ENCODE measurements around the gene MON1B.
A peak's percentile ranks its signal among the peaks of the same experiment; 100 is the strongest.

The MON1B gene

GRCh38 chr16:77212741-77213541 is 22.0 kb downstream of the MON1B start:
- H3K9me3 Mint-ChIP-seq, result no peaks in the 10 kb centered on the region
- peak overlapping the region; percentile 78 for H3K27ac Mint-ChIP-seq
- H3K4me3 Mint-ChIP-seq, result peak overlapping the region; percentile 78
- DNase-seq (ENCODE audit: low spot score), result peak; percentile 71
- peaks cover 10% of the 10 kb centered on the region for H3K4me1 Mint-ChIP-seq (ENCODE audit: low read depth)
- no peaks in the 10 kb centered on the region for H3K36me3 Mint-ChIP-seq (ENCODE audit: low read depth)
- no peaks in the 10 kb centered on the region for H3K27me3 Mint-ChIP-seq (ENCODE audit: low read depth)

GRCh38 chr16:77213542-77214106 is 22.6 kb downstream of the MON1B start:
- Mint-ChIP-seq H3K27me3 (ENCODE audit: low read depth) (no peaks in the 10 kb centered on the region), H3K27ac (peak overlapping the region; percentile 49), H3K36me3 (ENCODE audit: low read depth) (no peaks in the 10 kb centered on the region), H3K4me3 (peak overlapping the region; percentile 78), H3K4me1 (ENCODE audit: low read depth) (peaks cover 10% of the 10 kb centered on the region), H3K9me3 (no peaks in the 10 kb centered on the region)
- no peak for DNase-seq (ENCODE audit: low spot score)

- H3K9me3 Mint-ChIP-seq, result no peaks in the 10 kb centered on the region
- peaks cover 10% of the 10 kb centered on the region for H3K4me1 Mint-ChIP-seq (ENCODE audit: low read depth)
- no peaks in the 10 kb centered on the region for H3K27me3 Mint-ChIP-seq (ENCODE audit: low read depth)
- no peaks in the 10 kb centered on the region for H3K36me3 Mint-ChIP-seq (ENCODE audit: low read depth)
- no peak overlapping the region for H3K27ac Mint-ChIP-seq
- no peak for DNase-seq (ENCODE audit: low spot score)
- no peak overlapping the region for H3K4me3 Mint-ChIP-seq
Observed at GRCh38 chr16:77214411-77215138, 23.6 kb downstream of the MON1B start.

GRCh38 chr16:77219437-77219836 is 28.4 kb downstream of the MON1B start:
- Mint-ChIP-seq H3K27ac (no peak overlapping the region), H3K36me3 (ENCODE audit: low read depth) (no peaks in the 10 kb centered on the region), H3K4me1 (ENCODE audit: low read depth) (no peaks in the 10 kb centered on the region), H3K4me3 (no peak overlapping the region), H3K9me3 (no peaks in the 10 kb centered on the region), H3K27me3 (ENCODE audit: low read depth) (no peaks in the 10 kb centered on the region)
- DNase-seq (ENCODE audit: low spot score), result no peak

GRCh38 chr16:77220427-77220826 is 29.4 kb downstream of the MON1B start:
- Mint-ChIP-seq H3K9me3 (no peaks in the 10 kb centered on the region), H3K36me3 (ENCODE audit: low read depth) (no peaks in the 10 kb centered on the region), H3K4me1 (ENCODE audit: low read depth) (no peaks in the 10 kb centered on the region), H3K27ac (no peak overlapping the region), H3K4me3 (no peak overlapping the region), H3K27me3 (ENCODE audit: low read depth) (no peaks in the 10 kb centered on the region)
- no peak for DNase-seq (ENCODE audit: low spot score)

- H3K27ac Mint-ChIP-seq, result no peak overlapping the region
- no peaks in the 10 kb centered on the region for H3K27me3 Mint-ChIP-seq (ENCODE audit: low read depth)
- H3K36me3 Mint-ChIP-seq (ENCODE audit: low read depth), result no peaks in the 10 kb centered on the region
- H3K4me1 Mint-ChIP-seq (ENCODE audit: low read depth), result no peaks in the 10 kb centered on the region
- no peak overlapping the region for H3K4me3 Mint-ChIP-seq
- no peak for DNase-seq (ENCODE audit: low spot score)
- no peaks in the 10 kb centered on the region for H3K9me3 Mint-ChIP-seq
Observed at GRCh38 chr16:77221482-77221881, 30.5 kb downstream of the MON1B start.

- Mint-ChIP-seq H3K36me3 (ENCODE audit: low read depth) (no peaks in the 10 kb centered on the region), H3K27me3 (ENCODE audit: low read depth) (no peaks in the 10 kb centered on the region), H3K27ac (no peak overlapping the region), H3K9me3 (no peaks in the 10 kb centered on the region), H3K4me1 (ENCODE audit: low read depth) (no peaks in the 10 kb centered on the region), H3K4me3 (no peak overlapping the region)
- DNase-seq (ENCODE audit: low spot score), result peak; percentile 12
Observed at GRCh38 chr16:77223184-77223583, 32.2 kb downstream of the MON1B start.

GRCh38 chr16:77225182-77225581 is 34.2 kb downstream of the MON1B start:
- no peaks in the 10 kb centered on the region for H3K4me1 Mint-ChIP-seq (ENCODE audit: low read depth)
- H3K36me3 Mint-ChIP-seq (ENCODE audit: low read depth), result no peaks in the 10 kb centered on the region
- H3K9me3 Mint-ChIP-seq, result no peaks in the 10 kb centered on the region
- no peak overlapping the region for H3K4me3 Mint-ChIP-seq
- H3K27me3 Mint-ChIP-seq (ENCODE audit: low read depth), result no peaks in the 10 kb centered on the region
- no peak for DNase-seq (ENCODE audit: low spot score)
- no peak overlapping the region for H3K27ac Mint-ChIP-seq

GRCh38 chr16:77227745-77228144 is 36.8 kb downstream of the MON1B start:
- Mint-ChIP-seq H3K4me1 (ENCODE audit: low read depth) (no peaks in the 10 kb centered on the region), H3K4me3 (no peak overlapping the region), H3K27me3 (ENCODE audit: low read depth) (no peaks in the 10 kb centered on the region), H3K9me3 (no peaks in the 10 kb centered on the region), H3K36me3 (ENCODE audit: low read depth) (no peaks in the 10 kb centered on the region), H3K27ac (no peak overlapping the region)
- no peak for DNase-seq (ENCODE audit: low spot score)

- Mint-ChIP-seq H3K27ac (no peak overlapping the region), H3K4me3 (no peak overlapping the region), H3K9me3 (no peaks in the 10 kb centered on the region), H3K36me3 (ENCODE audit: low read depth) (no peaks in the 10 kb centered on the region), H3K27me3 (ENCODE audit: low read depth) (peaks cover 7% of the 10 kb centered on the region), H3K4me1 (ENCODE audit: low read depth) (no peaks in the 10 kb centered on the region)
- DNase-seq (ENCODE audit: low spot score), result no peak
Observed at GRCh38 chr16:77231047-77231446, 40.1 kb downstream of the MON1B start.

- Mint-ChIP-seq H3K4me3 (no peak overlapping the region), H3K27me3 (ENCODE audit: low read depth) (peaks cover 23% of the 10 kb centered on the region), H3K4me1 (ENCODE audit: low read depth) (peaks cover 3% of the 10 kb centered on the region), H3K36me3 (ENCODE audit: low read depth) (no peaks in the 10 kb centered on the region), H3K27ac (no peak overlapping the region), H3K9me3 (no peaks in the 10 kb centered on the region)
- DNase-seq (ENCODE audit: low spot score), result no peak
Observed at GRCh38 chr16:77233799-77234519, 43.0 kb downstream of the MON1B start.

- no peak for DNase-seq (ENCODE audit: low spot score)
Observed at GRCh38 chr16:77234611-77235010, 43.6 kb downstream of the MON1B start.

GRCh38 chr16:77236063-77236511 is 45.1 kb downstream of the MON1B start:
- H3K27ac Mint-ChIP-seq, result no peak overlapping the region
- peaks cover 23% of the 10 kb centered on the region for H3K27me3 Mint-ChIP-seq (ENCODE audit: low read depth)
- H3K36me3 Mint-ChIP-seq (ENCODE audit: low read depth), result no peaks in the 10 kb centered on the region
- peaks cover 3% of the 10 kb centered on the region for H3K4me1 Mint-ChIP-seq (ENCODE audit: low read depth)
- peak; percentile 78 for DNase-seq (ENCODE audit: low spot score)
- no peaks in the 10 kb centered on the region for H3K9me3 Mint-ChIP-seq
- H3K4me3 Mint-ChIP-seq, result peak overlapping the region; percentile 49

More at GRCh38 chr16:77234611-77235010, 43.6 kb downstream of the MON1B start:
- peaks cover 3% of the 10 kb centered on the region for H3K4me1 Mint-ChIP-seq (ENCODE audit: low read depth)
- no peaks in the 10 kb centered on the region for H3K9me3 Mint-ChIP-seq
- H3K36me3 Mint-ChIP-seq (ENCODE audit: low read depth), result no peaks in the 10 kb centered on the region
- H3K4me3 Mint-ChIP-seq, result no peak overlapping the region
- H3K27me3 Mint-ChIP-seq (ENCODE audit: low read depth), result peaks cover 23% of the 10 kb centered on the region
- no peak overlapping the region for H3K27ac Mint-ChIP-seq

GRCh38 chr16:77238593-77238992 is 47.6 kb downstream of the MON1B start:
- H3K4me3 Mint-ChIP-seq, result no peak overlapping the region
- peaks cover 23% of the 10 kb centered on the region for H3K27me3 Mint-ChIP-seq (ENCODE audit: low read depth)
- H3K36me3 Mint-ChIP-seq (ENCODE audit: low read depth), result no peaks in the 10 kb centered on the region
- no peak for DNase-seq (ENCODE audit: low spot score)
- H3K27ac Mint-ChIP-seq, result no peak overlapping the region
- no peaks in the 10 kb centered on the region for H3K9me3 Mint-ChIP-seq
- H3K4me1 Mint-ChIP-seq (ENCODE audit: low read depth), result peaks cover 3% of the 10 kb centered on the region
